Mesothelial cell of epicardium (in vitro differentiated cells): ENCODE measurements around the gene CATSPER3. TPM values are rescaled to one million over a fixed set of nuclear protein-coding genes. Genes with fewer than 3 reads are reported as not detected.
"Not testable (repeated sequence)": the region's sequence is repeated elsewhere in the genome, so short reads cannot be mapped to it uniquely, and the experiment has no call there.

Experiments
- DNase-seq, 2 experiments: peaks; one replicate each; pipeline ENCODE4 v3.0.0; 2021; ENCODE audit warnings: low spot score in 2 of 2; ENCODE audit not compliant: unreplicated experiment in 2 of 2
- H3K27ac Mint-ChIP-seq: 2 replicates; pipeline ENCODE4 v1.8.0; 2021; ENCODE audit warnings: mixed read lengths
- H3K27me3 Mint-ChIP-seq: 2 replicates; pipeline ENCODE4 v1.8.0; 2021; ENCODE audit warnings: low read depth, mixed read lengths
- H3K36me3 Mint-ChIP-seq: 2 replicates; pipeline ENCODE4 v1.8.0; 2021; ENCODE audit warnings: mixed read lengths
- H3K4me1 Mint-ChIP-seq: 2 replicates; pipeline ENCODE4 v1.8.0; 2021; ENCODE audit warnings: mixed read lengths
- H3K4me3 Mint-ChIP-seq: 2 replicates; pipeline ENCODE4 v1.8.0; 2021; ENCODE audit warnings: mild to moderate bottlenecking, moderate library complexity, mixed read lengths
- H3K9me3 Mint-ChIP-seq: 2 replicates; pipeline ENCODE4 v1.8.0; 2021; ENCODE audit warnings: mixed read lengths
- CTCF ChIP-seq: fragments of 200-600 bp; sonication (generic); IDR thresholded peaks from one replicate; pipeline ENCODE4 v1.5.0; 2021; ENCODE audit warnings: antibody characterized with exemption; ENCODE audit not compliant: unreplicated experiment
- total RNA-seq: library from RNA; stranded (reverse); gene quantifications from 3 replicates; pipeline ENCODE4 v1.2.1, GENCODE V29; 2021

CATSPER3 gene
- total RNA-seq, 1 donor from 2014 or later, result 1.5 TPM

GRCh38 chr5:134997015-134997414, 29.3 kb downstream of the CATSPER3 start:
- no peak for DNase-seq
- Mint-ChIP-seq H3K27me3 (peaks cover 10% of the 10 kb centered on the region), H3K9me3 (peaks cover 5% of the 10 kb centered on the region), H3K36me3 (peaks cover 10% of the 10 kb centered on the region), H3K4me1 (no peaks in the 10 kb centered on the region), H3K4me3 (no peak overlapping the region), H3K27ac (no peak overlapping the region)
- TF ChIP-seq CTCF, result no peak

DNA sequence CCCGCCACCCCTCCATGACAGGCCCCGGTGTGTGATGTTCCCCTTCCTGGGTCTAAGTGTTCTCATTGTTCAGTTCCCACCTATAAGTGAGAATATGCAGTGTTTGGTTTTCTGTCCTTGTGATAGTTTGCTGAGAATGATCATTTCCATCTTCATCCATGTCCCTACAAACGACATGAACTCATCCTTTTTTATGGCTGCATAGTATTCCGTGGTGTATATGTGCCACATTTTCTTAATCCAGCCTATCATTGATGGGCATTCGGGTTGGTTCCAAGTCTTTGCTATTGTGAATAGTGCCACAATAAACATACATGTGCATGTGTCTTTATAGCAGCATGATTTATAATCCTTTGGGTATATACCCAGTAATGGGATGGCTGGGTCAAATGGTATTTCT, 30.4 kb downstream of the CATSPER3 start:
- Mint-ChIP-seq H3K27me3 (peaks cover 15% of the 10 kb centered on the region), H3K36me3 (peaks cover 14% of the 10 kb centered on the region), H3K9me3 (peaks cover 10% of the 10 kb centered on the region)
- H3K4me3 Mint-ChIP-seq, DNase-seq, H3K27ac Mint-ChIP-seq, H3K4me1 Mint-ChIP-seq: not testable (repeated sequence)

DNA sequence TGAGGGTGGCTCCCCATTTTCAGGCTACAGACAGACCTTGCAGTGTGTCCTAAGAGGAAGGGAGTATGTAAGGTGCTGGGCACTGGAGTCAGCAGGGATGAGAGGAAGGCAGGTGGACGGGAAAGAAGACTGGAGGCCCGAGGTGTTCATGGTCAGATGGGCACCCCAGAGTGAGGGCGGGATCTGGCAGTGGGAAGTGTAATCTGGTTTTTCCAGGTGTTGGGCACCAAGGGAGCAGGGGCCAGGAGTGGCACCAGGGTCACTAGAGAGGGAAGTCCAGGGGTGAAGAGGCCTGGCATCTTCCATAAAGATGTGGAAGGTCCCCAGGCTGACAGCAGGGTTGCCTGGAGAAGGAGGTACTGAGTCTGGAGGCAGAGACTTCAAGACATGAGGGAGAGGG, 36.7 kb downstream of the CATSPER3 start:
- Mint-ChIP-seq H3K27me3 (peaks cover 15% of the 10 kb centered on the region), H3K4me1 (no peaks in the 10 kb centered on the region), H3K9me3 (peaks cover 7% of the 10 kb centered on the region), H3K4me3 (no peak overlapping the region), H3K27ac (no peak overlapping the region), H3K36me3 (peaks cover 23% of the 10 kb centered on the region)
- DNase-seq, result no peak
- no peak for TF ChIP-seq CTCF

GRCh38 chr5:135005076-135005475, 37.4 kb downstream of the CATSPER3 start:
- Mint-ChIP-seq H3K9me3 (peaks cover 5% of the 10 kb centered on the region), H3K27me3 (peaks cover 15% of the 10 kb centered on the region), H3K27ac (no peak overlapping the region), H3K36me3 (peaks cover 23% of the 10 kb centered on the region), H3K4me1 (no peaks in the 10 kb centered on the region), H3K4me3 (no peak overlapping the region)
- TF ChIP-seq CTCF, result no peak
- DNase-seq, result no peak

- peaks cover 4% of the 10 kb centered on the region for H3K27me3 Mint-ChIP-seq
- DNase-seq, result no peak
- H3K4me3 Mint-ChIP-seq, result no peak overlapping the region
Measured at GRCh38 chr5:135007305-135007704, 39.6 kb downstream of the CATSPER3 start.

DNA sequence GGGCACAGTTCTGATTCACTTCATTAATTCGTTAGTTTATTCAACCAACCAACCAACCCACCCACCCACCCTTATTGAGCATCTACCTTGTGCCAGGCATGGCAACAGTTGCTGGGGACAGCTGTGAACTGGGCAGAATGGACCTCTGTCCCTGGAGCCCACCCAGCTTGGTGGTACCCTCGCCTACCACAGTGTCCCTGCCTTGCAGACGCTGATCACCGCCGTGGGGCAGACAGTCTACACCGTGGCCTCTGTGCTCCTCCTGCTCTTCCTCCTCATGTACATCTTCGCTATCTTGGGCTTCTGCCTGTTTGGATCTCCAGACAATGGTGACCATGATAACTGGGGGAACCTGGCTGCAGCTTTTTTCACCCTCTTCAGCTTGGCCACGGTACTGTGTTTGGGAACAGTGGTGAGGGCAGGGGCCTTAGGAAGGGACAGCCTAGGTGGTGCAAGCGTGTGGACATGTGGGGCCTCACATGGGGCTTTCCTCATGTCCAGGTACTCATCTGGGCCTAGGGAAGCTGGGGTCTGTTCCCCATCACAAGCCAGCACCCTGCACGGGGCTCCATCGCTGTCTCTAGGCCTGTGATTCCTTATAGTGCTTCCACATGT, 40.1 kb downstream of the CATSPER3 start:
- no peak for DNase-seq
- peaks cover 14% of the 10 kb centered on the region for H3K36me3 Mint-ChIP-seq
- H3K4me1 Mint-ChIP-seq, result no peaks in the 10 kb centered on the region
- no peak overlapping the region for H3K4me3 Mint-ChIP-seq
- no peak overlapping the region for H3K27ac Mint-ChIP-seq
- H3K27me3 Mint-ChIP-seq, result no peaks in the 10 kb centered on the region
- TF ChIP-seq CTCF, result no peak
- no peaks in the 10 kb centered on the region for H3K9me3 Mint-ChIP-seq

More at GRCh38 chr5:135007305-135007704, 39.6 kb downstream of the CATSPER3 start:
- Mint-ChIP-seq H3K27ac (no peak overlapping the region), H3K4me1 (no peaks in the 10 kb centered on the region), H3K36me3 (peaks cover 18% of the 10 kb centered on the region), H3K9me3 (peaks cover 4% of the 10 kb centered on the region)
- TF ChIP-seq CTCF, result no peak
